HL-60 (cell line): ENCODE results near the gene CLEC20A.

ENCODE experiments used
- GABPA ChIP-seq: IDR thresholded peaks from 2 replicates; pipeline ENCODE4 v1.6.1; 2012; ENCODE audit warnings: low read depth
- POLR2AphosphoS5 ChIP-seq: IDR thresholded peaks from 2 replicates; pipeline ENCODE4 v1.6.1; 2012; ENCODE audit warnings: low read depth
- REST ChIP-seq: IDR thresholded peaks from 2 replicates; pipeline ENCODE4 v1.6.1; 2012; ENCODE audit warnings: low read depth; ENCODE audit not compliant: insufficient replicate concordance
- SPI1 ChIP-seq: IDR thresholded peaks from 2 replicates; pipeline ENCODE4 v1.6.1; 2012; ENCODE audit warnings: low read depth, mild to moderate bottlenecking, borderline replicate concordance
- TF ChIP-seq, protein P1 (sequence below): IDR thresholded peaks from one replicate; pipeline ENCODE4 v1.5.1; 2011; ENCODE audit warnings: low read length, control low read depth, inconsistent platforms; ENCODE audit not compliant: insufficient read depth

- TF ChIP-seq, protein P1, sequence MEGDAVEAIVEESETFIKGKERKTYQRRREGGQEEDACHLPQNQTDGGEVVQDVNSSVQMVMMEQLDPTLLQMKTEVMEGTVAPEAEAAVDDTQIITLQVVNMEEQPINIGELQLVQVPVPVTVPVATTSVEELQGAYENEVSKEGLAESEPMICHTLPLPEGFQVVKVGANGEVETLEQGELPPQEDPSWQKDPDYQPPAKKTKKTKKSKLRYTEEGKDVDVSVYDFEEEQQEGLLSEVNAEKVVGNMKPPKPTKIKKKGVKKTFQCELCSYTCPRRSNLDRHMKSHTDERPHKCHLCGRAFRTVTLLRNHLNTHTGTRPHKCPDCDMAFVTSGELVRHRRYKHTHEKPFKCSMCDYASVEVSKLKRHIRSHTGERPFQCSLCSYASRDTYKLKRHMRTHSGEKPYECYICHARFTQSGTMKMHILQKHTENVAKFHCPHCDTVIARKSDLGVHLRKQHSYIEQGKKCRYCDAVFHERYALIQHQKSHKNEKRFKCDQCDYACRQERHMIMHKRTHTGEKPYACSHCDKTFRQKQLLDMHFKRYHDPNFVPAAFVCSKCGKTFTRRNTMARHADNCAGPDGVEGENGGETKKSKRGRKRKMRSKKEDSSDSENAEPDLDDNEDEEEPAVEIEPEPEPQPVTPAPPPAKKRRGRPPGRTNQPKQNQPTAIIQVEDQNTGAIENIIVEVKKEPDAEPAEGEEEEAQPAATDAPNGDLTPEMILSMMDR = no peak
- TF ChIP-seq SPI1 (no peak), REST (no peak), POLR2AphosphoS5 (no peak), GABPA (no peak)
These were observed 46.5 kb upstream of the CLEC20A start for GRCh38 chr1:178543290-178543607.
